Measurements from ENCODE around the gene MYO6.

Gene MYO6

DNA sequence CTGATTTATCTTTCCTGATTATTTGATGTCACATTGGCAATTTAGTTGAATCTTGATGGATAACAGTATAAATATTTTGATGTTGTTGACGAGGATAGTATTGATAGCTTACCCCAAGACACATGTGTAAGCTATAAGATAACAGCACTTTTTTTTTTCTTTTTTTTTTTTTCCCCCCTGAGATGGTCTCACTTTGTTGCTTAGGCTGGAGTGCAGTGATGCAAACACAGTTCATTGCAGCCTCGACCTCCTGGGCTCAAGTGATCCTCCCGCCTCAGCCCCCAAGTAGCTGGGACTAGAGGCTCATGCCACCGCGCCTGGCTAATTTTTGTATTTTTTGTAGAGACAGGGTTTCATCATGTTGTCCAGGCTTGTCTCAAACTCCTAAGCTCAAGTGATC lies 21.8 kb downstream of the MYO6 start:
- FAIRE-seq, result no peak

GRCh38 chr6:75775219-75775618 lies 26.2 kb downstream of the MYO6 start:
- no peak for FAIRE-seq

- no peak for FAIRE-seq
These were observed 27.4 kb downstream of the MYO6 start for GRCh38 chr6:75776461-75776860.

- no peak for FAIRE-seq
These were observed 29.7 kb downstream of the MYO6 start for GRCh38 chr6:75778757-75779156.

GRCh38 chr6:75786152-75786551 lies 37.1 kb downstream of the MYO6 start:
- no peak for FAIRE-seq

DNA sequence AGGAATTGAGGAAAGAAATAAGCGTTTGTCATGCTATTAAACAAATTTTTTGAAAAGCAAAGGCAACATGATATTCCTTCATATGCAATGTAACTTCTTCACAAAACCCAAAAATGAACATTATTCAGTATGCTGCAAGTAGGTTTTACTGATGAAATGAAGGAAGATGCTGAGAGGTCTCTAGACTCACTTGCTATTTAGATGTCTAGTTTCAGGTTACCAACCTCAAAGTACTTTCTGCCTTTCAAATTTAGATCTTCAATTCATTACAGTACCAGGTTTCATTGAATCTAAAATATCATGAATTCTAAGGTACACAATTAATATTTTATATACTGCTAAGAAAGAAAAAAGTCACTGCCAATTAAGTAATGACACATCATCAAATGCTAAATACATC lies 39.9 kb downstream of the MYO6 start:
- FAIRE-seq, result no peak

DNA sequence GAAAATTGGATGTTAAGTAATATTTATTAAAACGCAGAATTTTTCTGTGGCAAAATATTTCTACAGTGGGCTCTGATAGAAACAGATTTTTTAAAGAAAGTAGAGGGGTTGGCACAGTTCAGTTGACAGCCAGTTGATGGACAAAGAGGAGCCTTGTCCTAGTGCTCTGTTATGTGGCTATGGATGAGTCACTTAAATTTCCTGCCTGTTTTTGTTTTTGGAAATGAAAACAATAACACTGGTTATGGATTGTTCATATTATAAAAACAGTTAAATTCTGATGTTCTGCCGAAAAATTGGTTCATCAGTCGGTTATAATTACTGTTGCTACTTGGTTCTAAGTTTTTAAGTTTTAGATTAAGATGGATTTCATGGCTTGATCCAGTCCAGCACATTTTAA lies 42.8 kb downstream of the MYO6 start:
- FAIRE-seq, result no peak

DNA sequence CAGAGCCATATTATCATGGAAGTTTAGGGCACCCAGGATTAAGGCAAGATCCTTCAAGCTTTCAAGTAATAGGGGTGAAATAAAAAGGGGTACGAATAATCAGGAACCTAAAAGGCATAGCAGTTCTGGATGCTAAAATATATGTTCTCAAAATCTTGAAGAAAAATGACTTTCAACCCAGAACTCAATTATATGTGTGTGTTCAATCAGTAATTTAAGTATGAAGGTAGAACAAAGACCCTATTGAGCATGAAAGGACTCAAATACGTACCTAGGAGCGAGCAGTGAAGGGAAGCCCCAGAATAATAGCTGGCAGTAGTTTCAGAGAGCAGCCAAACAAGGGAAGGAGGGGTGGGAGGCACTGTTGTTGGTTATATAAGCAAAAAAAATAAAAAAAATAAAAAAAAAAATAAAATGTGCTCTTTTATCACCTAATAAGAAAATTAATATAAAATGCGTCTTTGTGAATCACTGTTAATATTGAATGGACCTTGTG lies 45.4 kb downstream of the MYO6 start:
- FAIRE-seq, result no peak

DNA sequence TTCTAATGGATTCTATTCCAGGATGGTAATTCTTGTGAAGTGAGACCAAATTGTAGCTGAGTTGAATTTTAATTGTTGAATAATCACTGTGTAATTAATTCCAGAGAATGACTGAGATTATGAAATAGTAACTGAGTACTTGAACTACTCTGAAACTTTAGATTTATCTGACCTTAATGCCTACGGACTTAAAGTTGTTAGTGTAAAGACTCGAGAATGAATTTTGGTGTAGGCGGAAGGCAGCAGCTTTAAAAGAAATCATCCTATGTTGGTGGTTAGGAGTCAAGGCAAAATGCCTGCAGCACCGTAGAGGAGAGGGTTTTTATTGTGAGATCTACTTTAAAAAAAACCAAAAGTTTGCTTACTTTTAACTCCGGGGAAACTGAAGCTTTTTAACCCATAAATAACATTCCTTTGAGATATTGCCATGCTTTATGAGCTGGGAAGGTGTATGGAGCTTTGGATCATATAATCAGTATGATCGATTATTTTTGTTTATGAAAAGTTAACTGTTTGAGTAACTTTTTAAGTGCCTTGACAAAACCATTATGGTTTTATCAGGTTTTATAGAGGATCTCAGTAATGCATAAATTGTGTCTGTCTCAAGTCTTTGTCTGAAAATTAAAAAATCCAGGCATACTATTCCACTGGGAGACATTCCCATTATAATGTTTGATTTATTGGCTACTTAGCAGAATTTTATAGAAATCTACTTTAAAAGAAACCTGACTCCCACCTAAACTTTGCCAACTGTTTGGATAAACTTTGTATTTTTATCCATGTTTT lies 46.1 kb downstream of the MYO6 start:
- FAIRE-seq, result no peak

DNA sequence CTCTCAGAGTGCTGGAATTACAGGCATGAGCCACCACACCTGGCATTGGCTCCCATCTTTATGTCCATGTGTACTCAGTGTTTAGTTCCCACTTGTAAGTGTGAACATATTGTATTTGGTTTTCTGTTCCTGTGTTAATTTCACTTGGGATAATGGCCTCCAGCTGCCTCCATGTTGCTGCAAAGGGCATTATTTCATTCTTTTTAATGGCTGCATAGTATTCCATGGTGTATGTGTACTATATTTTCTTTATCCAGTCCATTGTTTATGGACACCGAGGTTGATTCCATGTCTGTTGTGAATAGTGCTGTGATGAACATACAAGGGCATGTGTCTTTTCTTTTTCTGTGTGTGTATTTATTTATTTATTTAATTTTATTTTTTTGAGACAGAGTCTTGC lies 47.7 kb downstream of the MYO6 start:
- no peak for FAIRE-seq

DNA sequence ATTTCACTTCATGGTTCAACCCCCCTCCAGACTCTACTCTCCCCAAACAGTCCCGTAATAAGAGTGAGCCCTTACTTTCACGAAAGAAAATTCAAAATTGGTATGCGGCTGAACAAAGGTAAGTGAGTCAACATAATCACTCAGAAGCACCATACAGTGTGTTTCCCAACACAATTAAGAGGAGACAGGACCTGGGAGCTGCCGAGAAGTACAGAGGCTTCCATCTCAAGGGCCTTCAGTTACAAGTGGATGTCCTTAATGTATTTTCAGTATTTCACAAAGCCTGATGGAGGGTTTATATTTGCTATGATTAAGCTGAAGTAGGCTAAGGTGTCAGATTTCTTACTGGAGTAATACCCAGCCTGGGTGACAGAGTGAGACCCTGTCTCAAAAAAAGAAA lies 51.1 kb downstream of the MYO6 start:
- no peak for FAIRE-seq

- FAIRE-seq, result no peak
These were observed 51.9 kb downstream of the MYO6 start for GRCh38 chr6:75800708-75801505.

- no peak for FAIRE-seq
These were observed 53.3 kb downstream of the MYO6 start for GRCh38 chr6:75802366-75802765.

DNA sequence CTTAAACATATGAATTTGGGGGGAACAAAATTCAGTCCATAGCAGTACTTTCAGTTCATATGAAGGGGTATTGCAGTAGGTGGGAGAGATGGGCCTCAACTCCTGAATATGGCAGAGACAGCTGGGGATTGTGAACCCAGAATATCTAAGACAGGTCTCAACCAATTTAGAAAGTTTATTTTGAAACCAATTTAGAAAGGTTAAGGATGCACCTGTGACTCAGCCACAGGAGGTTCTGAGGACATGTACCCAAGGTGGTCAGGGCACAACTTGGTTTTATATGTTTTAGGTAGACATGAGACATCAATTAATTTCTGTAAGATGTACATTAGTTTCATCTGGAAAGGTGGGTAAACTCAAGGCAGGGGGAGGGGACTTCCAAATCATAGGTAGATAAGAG lies 59.5 kb downstream of the MYO6 start:
- no peak for FAIRE-seq

DNA sequence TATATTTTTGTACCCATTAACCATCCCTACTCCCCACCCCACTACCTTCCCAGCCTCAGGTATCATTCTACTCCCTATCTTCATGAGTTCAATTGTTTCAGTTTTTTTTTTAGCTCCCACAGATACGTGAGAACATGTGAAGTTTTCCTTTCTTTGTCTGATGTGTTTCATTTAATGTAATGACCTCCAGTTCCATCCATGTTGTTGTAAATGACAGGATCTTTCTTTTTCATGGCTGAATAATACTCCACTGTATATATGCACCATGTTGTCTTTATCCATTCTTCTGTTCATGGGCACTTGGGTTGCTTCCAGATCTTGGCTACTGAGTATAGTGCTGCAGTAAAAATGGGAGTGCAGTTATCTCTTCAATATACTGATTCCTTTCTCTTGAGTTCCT lies 63.5 kb downstream of the MYO6 start:
- FAIRE-seq, result no peak

- FAIRE-seq, result no peak
These were observed 64.6 kb downstream of the MYO6 start for GRCh38 chr6:75813476-75814250.

- FAIRE-seq, result no peak
These were observed 66.7 kb downstream of the MYO6 start for GRCh38 chr6:75815756-75816155.

DNA sequence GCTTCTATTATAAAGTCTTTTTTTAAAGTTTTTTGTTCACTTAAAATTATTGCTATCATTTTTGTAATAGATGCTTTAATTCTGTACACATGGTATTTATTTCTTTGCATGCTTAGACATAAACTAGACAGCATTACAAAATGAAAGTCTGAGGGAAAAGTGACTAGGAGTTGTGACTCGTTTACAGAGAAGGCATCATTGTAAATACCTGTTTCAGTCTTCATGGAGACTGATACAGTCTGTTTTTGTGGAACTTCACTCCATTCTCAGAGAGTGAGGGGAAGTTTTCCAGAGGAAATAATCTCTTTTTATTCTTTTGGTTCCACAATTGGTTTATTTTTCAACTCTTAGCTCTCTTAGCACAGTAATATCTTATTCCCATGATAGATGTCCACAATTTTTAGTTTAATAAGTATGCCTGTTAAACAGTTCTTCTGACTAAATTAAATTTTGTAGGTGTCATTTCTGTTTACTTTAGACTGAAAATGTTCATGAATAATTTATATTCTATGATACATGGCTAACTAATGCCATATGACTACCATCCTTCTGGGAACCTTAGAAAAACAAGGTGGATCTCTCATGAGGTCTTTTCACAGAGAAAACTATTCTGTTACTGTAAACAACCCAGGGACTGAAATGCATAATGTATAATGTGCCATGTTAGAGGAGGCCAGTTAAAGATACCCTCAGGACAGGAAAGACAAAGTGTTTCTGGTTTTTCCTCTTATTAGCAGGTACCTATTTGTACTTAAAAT lies 69.2 kb downstream of the MYO6 start:
- no peak for FAIRE-seq

DNA sequence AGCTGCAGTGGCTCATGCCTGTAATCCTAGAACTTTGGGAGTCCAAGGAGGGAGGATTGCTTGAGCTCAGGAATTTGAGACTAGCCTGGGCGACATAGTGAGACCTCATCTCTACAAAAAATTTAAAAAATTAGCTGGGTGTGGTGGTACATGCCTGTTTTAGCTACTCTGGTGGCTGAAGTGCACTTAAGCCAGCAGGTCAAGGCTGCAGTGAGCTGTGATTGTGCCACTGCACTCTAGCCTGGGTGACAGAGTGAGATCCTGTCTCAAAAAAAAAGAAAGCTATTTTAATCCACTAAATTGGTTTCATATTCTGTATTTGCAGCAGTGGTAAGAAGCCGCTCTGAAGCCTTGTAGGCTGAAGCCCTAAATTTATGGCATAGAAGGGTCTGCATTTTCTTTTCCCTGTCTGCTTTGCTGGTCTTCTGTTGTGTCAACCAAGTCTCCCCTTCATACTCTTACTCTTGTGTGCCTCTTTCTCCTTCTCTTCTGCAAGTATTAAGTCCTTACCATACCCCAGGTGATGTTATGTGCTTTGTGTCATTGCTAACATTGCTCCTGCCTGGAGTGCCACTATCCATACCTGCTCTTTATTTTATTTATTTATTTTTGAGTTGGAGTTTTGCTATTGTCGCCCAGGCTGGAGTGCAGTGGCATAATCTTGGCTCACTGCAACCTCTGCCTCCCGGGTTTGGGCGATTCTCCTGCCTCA lies 70.9 kb downstream of the MYO6 start:
- no peak for FAIRE-seq

DNA sequence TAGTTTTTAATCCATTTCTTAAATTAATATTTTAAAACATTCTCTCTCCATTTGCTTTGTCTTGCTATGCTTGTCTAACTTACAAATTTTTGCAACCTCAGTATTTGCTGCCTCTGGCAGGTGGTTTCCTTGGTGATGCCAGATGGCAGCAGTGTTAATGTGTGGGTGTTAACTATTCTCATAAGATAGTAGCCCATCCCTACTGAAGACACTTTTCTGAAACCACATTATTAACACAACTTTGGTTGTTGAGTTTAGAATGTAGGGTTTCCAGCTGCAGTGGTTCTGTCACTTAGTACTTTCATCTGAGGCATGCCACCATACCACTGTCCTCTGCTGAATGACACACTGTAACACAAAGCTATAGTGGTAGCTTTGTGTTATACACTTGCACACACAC lies 75.1 kb downstream of the MYO6 start:
- FAIRE-seq, result no peak

- FAIRE-seq, result no peak
These were observed 78.1 kb downstream of the MYO6 start for GRCh38 chr6:75827163-75827562.

Measured in TTC549 (cell line).